ENCODE data around the gene RASA3.

The RASA3 gene

DNA sequence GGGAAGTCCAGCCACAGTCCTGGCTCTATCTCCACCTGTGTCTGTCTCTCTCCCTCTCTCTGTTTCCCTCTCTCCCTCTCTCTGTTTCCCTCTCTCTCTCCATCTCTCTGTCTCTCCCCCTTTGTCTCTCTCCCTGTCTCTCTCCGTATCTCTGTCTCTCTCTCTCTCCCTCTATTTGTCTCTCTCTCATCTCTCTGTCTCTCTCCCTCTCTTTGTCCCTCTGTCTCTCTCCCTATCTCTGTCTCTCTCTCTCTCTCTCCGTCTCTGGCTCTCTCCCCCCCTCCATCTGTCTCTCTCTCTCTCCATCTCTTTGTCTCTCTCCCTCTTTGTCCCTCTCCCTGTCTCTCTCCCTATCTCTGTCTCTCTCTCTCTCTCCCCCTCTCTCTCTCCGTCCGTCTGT is 119.1 kb downstream of the RASA3 start:
- no peak for DNase-seq

DNA sequence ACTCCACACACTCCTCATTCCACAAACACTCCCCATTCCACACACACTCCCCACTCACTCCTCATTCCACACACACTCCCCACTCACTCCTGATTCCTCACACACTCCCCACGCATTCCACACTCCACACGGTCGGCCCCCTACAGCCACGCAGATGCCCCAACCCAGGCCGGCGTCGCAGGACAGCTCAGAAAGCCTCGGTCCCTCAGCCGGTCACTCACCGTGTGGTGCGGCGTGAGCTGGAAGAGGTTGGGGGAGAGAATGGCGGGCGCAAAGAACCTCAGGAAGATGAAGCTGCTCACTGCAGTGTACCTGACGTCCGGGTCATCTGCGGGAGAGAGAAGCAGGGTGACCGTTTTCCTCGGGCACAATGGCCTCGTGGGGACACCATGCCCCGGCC is 119.5 kb downstream of the RASA3 start:
- DNase-seq = no peak

DNA sequence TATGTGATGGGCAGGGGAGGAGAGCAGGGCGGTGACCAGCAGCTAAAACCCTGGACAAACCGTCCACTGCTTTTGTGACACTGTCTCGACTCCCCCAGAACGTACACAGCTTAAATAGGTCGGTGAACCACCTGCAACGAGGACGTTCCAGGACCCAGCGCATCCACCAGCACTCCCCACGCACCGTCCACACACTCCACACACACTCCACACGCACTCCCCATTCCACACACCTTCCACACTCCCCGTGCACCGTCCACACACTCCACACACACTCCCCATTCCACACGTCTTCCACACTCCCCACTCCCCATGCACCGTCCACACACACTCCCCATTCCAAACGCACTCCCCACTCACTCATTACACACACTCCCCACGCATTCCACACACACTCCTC is 120.3 kb downstream of the RASA3 start:
- DNase-seq = no peak

DNA sequence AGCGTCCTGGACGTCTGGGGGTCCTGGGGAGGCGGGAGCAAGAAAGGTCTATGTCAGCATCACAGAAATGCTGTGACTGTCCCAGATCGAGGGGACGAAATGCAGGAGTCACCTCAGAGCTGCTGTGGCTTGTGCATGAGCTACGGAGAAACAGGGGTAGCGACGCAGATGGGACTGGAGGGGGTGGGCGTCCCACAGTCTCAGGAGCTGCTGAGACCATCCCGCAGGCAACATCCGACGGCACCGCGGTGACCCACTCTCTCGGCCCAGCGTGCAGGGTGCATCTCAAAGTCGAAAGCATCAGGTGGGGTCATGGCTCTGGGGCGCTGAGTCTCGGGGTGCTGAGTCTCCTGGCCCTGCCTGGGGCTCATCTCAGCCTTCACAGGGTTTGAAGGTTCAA is 121.2 kb downstream of the RASA3 start:
- DNase-seq = no peak

DNA sequence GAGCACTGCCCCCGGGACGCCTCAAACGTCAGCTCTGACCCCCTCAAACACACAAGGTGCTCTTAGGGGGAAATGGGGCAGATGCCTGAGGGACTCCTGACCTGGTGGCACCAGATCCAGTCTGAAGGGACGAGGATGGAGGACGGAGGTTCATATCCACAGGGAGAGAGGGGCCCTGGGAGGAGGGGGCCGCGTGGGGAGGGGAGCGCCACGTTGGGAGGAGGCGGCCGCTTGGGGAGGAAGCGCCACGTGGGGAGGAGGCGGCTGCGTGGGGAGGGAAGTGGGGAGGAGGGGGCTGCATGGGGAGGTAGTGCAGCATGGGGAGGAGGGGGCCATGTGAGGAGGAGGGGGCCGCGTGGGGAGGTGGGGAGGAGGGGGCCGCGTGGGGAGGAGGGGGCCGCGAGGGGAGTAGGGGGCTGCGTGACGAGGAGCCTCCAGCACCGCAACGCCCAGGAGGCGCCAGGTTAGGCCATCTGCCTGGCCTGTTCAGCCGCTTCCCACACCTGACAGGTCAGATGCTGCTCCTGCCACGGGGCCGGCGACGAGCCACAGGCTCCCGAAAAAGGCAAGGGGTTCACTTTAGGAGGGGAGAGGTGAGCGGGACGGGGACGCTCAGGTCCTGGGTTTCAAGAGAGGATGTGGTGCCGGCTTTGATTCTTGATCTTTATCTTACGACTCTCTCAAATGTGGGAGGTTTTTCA is 121.9 kb downstream of the RASA3 start:
- DNase-seq = no peak

DNA sequence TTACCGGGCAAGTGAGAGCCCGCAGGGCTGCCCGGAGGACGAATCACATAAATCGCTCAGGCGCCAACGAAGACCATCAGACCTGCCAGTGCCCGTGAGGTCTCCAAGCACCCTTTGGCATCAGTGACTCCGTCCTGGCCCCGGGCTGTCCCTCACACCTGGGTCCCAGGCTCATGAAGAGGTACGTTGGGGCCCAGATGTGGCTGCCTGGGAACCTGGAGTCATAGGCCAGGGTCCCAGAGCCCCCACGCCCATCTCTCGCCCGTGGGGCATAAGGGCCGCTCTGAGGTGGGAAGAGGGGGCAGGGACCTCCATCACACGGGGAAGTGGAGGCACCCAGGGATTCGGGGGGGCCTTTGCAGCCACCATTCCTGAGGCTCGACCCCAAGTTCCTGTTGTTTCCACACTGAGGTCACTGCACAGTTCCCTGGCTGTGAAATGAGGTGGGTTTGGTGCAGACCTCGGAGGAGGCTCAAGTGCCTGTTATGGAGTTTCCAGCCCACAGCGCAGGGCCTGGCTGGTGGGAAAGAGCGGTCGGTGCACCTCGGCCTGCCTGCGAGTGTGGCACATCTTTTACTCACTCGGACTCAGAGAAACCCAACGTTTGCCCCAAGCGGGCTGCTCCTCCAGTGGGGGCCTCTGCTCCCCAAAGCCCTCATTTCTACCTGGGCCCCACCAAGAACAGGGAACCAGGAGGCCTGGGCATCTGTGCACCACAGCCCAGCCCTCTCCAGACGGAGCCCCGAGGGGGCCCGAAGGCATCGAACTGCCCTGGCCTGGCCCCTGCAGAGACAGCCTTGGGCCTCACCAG is 122.6 kb downstream of the RASA3 start:
- DNase-seq = no peak

DNA sequence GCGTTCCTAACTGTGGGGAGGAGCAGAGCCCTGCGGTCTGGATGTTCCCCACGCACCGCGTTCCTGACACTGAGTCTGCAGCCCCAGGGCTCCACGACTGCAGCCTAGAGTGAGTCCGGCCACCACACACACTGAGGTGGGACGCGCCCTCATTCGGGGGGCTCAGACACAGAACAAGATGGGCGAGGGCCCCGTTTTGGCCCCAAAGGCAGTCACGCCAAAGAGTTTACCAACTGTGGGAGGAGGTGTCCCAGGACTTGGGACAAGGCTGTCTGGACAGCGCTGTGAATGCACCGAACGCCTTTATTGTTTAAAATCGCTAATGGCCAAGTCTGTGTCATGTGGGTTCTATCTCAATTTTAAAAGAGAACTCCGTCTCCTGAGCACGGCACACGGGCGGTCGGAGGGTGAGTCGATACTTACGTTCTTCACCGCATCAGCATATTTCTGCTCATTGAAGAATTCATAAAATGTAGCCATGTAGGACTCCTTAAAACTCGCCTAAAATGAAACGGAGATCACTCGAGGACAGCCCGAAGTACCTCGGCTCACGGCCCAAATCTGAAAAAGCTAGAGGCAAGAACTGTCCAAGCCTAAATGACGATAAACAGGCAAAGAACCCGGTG is 123.3 kb downstream of the RASA3 start:
- no peak for DNase-seq

DNA sequence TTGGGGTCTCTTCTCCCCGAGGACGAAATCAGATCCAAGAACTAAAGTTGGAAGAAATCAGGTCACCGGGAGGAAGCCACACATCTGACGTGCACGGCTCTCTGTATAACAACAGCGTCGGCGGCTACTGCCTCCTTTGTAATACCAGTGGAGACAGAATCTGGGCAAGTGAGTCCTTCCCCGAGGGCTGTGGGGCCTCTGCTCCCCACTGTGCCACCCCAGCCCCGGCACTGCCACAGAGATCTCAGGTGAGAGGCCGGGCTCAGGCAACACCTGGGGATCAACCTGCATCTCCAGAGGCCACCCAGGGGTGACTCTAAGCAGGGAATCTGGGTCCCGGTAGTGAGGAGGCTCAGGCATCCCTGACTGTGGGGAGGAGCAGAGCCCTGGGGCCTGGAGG is 124.9 kb downstream of the RASA3 start:
- DNase-seq = no peak

DNA sequence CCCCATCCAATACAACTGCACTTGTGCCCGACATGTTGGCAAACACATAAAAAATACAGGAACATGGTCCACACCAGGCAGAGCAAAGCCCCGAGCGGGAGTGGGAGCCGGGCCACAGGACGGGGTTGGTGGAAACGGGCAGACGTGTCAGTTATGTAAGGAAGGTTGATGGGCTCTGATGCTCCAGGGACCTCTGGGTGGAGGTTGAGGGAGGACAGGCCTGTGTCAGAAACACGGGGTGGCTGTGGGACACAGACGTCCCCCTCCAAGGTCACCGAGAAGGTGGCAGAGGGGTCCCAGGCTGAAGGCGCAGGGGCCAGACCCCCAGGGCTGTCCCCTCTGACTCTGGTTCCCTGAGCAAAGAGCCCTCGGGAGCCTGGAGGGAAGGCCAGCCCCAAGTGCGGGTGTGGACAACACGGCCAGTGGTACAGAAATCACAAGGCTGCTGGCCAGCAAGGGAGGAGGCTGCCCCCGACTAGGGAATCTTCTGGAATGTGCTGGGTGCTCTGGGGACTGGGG is 127.2 kb downstream of the RASA3 start:
- DNase-seq = no peak

DNA sequence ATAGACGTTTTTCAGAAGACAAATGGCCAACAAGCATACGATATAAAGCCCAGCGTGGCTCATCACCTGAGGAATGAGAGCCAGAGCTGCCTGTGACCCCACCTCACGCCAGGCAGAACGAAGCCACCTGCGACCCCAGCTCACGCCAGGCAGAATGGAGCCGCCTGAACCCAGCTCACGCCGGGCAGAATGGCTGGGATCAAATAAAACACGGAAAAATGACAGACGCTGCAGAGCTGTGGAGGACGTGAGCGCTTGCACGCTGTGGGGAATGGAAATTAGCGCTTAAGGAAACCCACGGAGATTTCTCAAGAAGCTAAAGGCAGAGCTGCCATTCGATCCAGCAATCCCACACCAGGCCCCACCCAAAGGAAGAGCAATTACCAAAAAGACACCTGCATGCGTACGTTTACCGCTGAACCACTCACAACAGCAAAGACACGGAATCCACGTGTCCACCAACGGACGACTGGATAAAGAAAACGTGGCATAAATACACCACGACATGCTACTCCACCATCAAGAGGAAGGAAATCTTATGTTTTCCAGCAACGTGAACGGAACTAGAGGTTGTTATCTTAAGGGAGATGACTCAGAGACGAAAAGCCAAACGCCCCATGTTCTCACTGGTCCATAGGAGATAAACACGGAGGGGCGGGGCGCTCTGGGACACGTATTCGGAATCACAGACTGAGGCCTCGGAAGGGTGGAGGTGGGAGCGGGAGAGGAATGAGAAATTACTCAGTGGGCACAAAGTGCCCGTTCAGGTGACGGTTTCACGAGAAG is 127.8 kb downstream of the RASA3 start:
- DNase-seq = no peak

DNA sequence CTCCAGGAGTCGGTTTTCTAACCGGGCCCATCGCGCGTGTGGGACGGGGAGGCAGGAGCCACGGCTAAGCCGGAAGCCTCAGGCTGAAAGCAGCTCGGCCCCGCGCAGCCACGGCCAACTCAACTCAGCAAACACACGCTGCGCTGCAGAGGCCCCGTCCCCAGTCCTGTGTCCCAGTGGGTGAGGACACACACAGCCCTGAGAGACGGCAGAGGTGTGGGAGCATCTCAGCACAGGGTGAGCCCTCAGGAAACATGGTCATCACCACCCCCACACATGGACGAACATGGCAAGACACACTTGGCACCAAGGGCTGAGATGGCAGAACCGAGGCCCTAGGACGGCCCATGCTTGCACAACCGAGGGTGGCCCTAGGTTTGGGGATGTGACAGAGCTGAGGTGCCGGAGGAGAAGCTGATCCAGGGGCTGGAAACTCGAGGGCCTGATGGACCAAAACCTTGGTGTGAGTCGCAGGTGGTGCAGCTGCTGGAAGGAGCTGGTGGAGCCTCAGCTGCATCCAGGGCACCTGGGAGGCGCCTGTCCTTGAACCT is 129.6 kb downstream of the RASA3 start:
- no peak for DNase-seq

DNA sequence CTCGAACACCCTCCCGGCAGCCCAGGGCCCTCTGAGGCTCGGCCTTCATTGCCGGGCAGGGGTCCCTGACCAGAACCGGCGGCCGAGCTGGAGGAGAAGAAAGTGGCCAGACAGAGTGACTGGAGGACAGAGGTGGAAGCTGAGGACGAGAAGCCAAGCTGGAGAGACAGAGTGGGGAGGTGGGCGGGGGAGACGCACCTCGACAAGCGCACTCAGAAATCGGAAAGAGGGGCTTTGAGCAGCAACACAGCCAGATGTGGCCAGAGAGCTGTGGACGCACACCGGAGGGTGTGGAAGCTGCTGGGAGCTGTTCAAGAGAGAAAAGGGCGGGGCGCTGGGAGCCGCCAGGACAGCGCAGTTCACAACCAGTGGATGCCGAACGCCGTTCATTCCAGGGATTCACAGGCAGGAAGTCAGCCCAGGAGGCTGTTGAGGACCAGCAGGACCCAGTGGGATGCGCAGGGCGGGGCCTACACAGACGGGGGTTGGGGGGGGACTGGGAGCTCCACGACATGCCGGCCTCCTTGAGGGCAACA is 130.3 kb downstream of the RASA3 start:
- no peak for DNase-seq

DNA sequence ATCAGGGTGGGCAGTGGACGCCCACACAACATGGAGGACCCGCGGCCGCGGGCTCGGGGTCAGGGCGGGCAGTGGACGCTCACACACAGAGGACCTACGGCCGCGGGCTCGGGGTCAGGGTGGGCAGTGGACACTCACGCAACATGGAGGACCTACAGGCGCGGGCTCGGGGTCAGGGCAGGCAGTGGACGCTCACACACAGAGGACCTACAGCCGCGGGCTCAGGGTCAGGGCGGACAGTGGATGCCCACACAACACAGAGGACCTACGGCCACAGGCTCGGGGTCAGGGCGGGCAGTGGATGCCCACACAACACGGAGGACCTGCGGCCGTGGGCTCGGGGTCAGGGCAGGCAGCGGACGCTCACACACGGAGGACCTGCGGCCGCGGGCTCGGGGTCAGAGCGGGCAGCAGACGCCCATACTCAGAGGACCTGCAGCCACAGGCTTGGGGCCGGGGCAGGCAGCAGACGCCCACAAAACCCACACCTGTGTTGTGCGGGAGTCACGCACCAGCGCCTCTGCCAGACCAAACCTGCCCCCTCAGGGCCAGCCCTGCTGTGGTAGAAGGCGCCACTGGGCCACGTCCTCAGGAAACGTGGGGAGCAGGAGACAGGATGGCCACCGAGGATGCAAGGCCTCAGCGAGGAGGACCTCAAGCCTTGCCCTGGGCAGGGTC is 131.0 kb downstream of the RASA3 start:
- no peak for DNase-seq

DNA sequence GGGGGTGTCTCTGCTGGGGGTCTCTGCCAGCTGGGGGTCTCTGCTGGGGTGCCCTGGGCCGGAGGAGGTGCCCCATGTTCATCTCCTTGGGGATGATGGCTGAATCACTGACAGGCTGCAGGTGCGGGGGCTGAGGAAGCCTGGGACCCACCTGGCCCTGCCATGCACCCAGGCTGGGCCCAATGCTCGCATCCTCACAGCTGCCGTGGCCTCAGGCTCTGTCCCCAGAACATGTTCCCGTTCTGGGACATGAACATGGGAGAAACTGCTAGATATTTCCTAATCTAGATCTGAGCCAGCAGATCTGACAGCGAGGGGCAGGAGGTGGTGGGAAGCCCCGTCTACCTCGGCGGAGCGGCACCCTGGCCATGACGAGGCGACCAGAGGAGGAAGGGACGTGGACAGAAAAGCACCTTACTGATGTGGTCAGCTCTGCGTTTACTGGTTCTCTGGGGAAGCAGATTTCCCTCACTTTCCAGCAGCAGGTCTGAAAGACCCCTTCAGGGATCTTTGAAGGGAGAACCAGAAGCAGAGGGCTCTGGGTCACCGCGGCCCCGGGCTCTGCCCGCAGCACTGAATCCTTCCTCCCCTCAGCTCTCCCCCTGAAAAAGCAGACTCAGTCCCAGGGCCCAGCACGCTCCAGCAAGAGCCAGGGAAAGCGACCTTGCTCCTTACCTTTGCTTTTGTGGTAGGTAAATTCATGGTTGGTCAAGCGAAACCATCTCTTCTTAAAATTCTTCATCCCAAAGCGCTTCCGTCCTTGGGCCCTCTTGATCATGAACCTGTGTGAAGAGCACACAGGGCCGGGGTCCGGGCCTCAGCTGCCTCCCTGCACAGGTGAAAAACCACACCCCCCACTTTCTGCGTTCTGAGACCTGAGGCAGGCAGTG is 132.0 kb downstream of the RASA3 start:
- DNase-seq = no peak

DNA sequence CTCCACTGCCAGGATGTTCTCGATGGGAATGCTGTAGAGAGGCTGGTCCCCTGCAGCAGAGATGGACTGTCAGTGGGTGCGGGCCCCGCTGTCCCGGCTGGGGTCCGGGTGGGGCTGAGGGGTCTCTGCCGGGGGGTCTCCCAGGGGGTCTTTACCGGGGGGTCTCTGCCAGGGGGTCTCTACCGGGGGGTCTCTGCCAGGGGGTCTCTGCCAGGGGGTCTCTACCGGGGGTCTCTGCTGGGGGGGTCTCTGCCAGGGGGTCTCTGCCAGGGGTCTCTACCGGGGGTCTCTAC is 132.9 kb downstream of the RASA3 start:
- DNase-seq = no peak

DNA sequence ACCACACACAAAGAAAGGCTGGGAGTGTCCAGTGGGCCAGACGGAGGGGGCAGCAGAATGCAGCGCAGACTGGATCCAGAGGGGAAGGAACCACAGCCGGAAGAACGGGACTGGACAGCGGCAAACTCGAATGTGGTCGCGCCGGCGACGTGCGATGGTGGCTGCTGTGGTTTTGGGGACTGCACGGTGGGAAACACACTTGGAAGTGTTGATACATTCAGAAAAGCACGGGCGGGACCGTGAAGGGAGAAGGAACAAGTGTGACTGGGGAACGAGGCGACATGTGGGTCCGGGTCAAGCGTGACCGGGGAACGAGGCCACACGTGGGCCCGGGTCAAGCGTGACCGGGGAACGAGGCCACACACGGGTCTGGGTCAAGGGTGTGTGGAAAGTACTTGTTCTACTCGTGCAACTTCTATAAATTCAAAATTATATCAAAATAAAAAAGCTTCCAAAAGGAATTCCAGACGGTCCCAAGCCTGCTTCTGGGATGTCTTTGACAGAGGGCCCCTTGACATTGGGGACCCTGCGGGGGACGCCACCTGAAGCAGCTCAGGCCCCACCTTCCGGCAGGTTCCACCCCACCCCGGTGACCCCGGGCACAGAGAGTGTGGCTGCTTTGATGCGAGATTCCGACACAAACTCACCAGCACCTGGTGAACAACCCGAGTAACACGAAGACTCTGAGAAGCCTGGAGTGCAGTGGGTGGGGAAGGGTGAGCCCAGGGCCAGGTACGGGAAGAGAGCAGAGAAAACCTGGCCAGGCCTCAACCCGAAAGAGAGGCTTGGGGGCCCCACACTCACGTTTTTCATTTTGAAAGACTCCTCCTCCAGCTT is 133.4 kb downstream of the RASA3 start:
- no peak for DNase-seq

DNA sequence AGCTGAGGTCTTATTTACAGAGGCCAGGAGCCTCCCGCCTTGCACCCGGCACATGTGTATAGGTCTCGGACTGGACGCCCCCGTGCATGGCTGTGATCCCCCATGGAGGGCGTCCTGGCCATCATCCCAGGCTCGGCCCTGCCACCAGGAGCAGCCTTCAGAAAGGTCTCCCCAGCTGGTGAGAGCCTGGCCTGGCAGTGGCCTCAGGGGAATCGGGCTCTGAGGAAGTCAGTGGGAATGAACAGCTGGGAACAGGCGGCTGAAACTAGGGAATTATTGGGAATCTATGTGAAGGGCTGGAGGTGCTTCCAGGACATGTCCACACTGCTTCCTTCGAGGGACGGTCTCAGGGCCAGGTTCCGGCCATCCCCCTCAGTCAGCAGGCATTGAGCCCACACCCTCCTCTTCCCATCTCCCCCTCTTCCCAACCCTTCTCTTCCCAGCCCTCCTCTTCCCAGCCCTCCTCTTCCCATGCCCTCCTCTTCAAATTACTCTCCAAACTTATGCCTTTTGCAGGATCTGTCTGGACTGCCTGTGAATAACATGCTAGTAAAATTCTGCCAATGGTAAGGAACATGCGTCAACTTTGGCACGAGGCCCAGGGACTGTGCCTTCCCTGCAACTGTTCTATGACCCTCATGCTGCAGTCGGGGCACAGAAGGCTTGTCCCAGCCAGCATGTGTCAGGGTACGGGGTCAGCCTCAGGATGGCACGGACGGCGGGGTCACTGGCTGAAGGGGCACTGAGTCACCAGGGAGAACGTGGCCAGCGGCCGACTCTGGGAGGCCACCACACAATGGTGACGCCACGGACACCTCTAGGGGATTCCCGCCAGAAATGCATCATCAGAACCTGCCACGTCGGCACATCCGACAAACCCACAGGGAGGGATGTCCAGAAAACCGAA is 134.3 kb downstream of the RASA3 start:
- DNase-seq = no peak

DNA sequence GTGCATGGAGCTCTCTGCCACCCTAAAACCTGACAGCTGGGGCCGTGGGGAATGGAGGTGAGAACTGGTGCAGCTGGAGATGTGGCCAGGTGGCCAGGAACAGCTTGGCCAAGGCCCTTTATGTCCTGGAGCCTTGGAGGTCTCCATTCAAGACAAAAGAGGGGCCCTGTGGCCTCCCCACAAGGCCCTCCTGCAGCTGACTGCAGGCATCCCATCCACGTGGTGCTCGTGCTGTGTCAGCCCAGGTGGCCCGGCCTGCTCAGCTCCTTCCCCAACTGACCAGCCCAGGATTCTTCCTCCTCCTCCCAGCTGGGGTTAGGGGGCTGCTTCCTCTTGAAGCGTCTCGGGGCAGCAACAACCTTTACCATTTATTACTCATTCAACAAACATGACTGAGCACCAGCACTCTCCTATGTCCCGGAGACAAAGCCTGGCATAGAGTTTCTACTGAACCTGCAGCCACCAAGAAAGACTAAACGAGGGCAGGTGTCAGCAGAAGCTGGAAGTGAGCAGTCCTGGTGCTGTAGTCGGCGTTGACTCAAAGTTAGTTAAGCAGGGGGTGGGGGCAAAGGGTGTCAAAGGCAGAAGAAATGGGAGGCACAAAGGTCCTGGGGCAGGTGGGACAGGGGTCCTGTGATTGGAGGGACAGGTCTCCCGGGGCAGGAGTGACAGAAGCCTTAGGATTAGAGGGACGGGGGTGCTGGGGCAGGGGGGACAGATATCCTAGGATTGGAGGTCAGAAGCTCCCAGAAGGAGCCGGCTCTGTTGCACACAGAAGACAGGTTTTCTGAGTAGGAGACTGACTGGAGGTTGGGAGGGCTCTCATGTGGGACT is 135.3 kb downstream of the RASA3 start:
- no peak for DNase-seq
